GM12892 (cell line): Measurements from ENCODE around the gene BCAP29.

Experiments
- DNase-seq: peaks from one replicate; pipeline ENCODE4 v3.0.0; 2011; ENCODE audit not compliant: insufficient read length
- FAIRE-seq: peaks from 2 replicates; lab custom pipeline; 2011; peaks lifted over from hg19 to GRCh38; lab: Jason Lieb, UNC
- POLR2A ChIP-seq: IDR thresholded peaks from 2 replicates; pipeline ENCODE4 v1.6.1; 2011; ENCODE audit warnings: low read depth, low read length, control low read depth
- POLR2AphosphoS5 ChIP-seq: IDR thresholded peaks from 2 replicates; pipeline ENCODE4 v1.6.1; 2011; ENCODE audit warnings: low read depth, low read length, control low read depth
- TAF1 ChIP-seq: IDR thresholded peaks from 2 replicates; pipeline ENCODE4 v1.6.1; 2011; ENCODE audit warnings: low read depth, mild to moderate bottlenecking, control low read depth, low read length, borderline replicate concordance

Gene BCAP29

DNA sequence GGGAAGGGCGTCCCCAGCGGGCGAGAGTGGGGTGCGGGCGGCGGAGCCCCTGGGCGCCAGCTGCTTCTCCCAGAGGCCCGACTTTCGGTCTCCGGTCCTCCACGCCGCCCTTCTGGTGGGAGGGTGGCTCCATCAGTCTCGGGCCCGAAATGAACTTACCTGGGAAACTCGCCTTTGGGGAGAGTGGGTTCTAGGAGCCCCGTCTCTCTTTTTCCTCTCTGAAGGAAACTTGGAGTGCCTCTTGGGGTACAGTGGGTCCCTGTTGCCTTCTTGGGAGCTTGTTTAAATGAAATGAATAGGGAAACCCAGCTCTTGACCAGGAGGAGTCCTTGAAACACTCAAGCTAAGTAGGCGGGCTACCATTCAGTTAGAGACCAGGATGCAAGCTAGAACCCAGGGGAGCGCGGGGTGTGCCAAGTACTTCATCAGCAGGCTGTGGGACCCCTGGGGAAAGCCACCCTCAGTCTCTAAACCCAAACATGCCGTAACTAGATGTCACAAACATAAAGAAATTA is 81.9 kb downstream of the BCAP29 start:
- FAIRE-seq (no peak), DNase-seq (no peak)
- TF ChIP-seq POLR2A = no peak
- TF ChIP-seq TAF1 = no peak
- TF ChIP-seq POLR2AphosphoS5 = no peak

DNA sequence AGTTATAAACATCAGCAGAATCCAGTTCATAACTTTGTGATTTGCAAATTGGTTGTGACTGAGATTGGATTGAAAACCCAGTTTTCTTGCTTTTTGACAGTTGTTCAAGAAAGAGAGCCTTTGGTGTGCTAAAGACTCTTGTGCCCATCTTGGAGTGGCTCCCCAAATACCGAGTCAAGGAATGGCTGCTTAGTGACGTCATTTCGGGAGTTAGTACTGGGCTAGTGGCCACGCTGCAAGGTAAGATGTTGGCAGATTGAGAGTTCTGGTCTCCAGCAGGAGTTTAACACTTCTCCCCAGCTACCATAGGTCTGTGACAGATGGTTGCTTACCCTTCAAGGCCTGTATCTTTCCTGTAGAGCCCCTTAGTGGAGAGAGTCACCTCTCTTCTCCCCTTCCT is 83.2 kb downstream of the BCAP29 start:
- DNase-seq (no peak), FAIRE-seq (no peak)
- TF ChIP-seq POLR2A = no peak
- TF ChIP-seq TAF1 = no peak
- no peak for TF ChIP-seq POLR2AphosphoS5

- DNase-seq (no peak), FAIRE-seq (no peak)
- TF ChIP-seq POLR2A = no peak
- no peak for TF ChIP-seq POLR2AphosphoS5
- TF ChIP-seq TAF1 = no peak
Measured at GRCh38 chr7:107666790-107667189, 86.7 kb downstream of the BCAP29 start.

GRCh38 chr7:107667341-107667740 is 87.3 kb downstream of the BCAP29 start:
- FAIRE-seq (no peak), DNase-seq (no peak)
- no peak for TF ChIP-seq POLR2A
- no peak for TF ChIP-seq TAF1
- no peak for TF ChIP-seq POLR2AphosphoS5

- no peak for TF ChIP-seq POLR2A
- no peak for TF ChIP-seq POLR2AphosphoS5
- no peak for TF ChIP-seq TAF1
- FAIRE-seq = no peak
Measured at GRCh38 chr7:107668296-107668695, 88.2 kb downstream of the BCAP29 start.

More at GRCh38 chr7:107668296-107668695, 88.2 kb downstream of the BCAP29 start:
- no peak for DNase-seq
